Astrocyte (in vitro differentiated cells and primary cell): ENCODE results near the gene AGAP9. TPM values are rescaled to one million over a fixed set of nuclear protein-coding genes. Genes with fewer than 3 reads are reported as not detected.
"Not testable (repeated sequence)": the region's sequence is repeated elsewhere in the genome, so short reads cannot be mapped to it uniquely, and the experiment has no call there.

ENCODE experiments used
- DNase-seq: peaks from one replicate; pipeline ENCODE4 v3.0.0-alpha.2; 2010; ENCODE audit warnings: low read depth
- FAIRE-seq: peaks from 2 replicates; lab custom pipeline; 2011; peaks lifted over from hg19 to GRCh38; lab: Jason Lieb, UNC
- H2AFZ ChIP-seq: 2 replicates; pipeline ENCODE4 v1.6.0; 2012; ENCODE audit warnings: low read depth, low read length, inconsistent platforms
- H3K27ac ChIP-seq: 2 replicates; pipeline ENCODE4 v1.5.1; 2011; ENCODE audit warnings: low read depth, low read length, inconsistent platforms
- H3K27me3 ChIP-seq: 2 replicates; pipeline ENCODE4 v1.6.0; 2011; ENCODE audit warnings: low read length, inconsistent platforms; ENCODE audit not compliant: insufficient read depth
- H3K36me3 ChIP-seq: 2 replicates; pipeline ENCODE4 v1.5.1; 2011; ENCODE audit warnings: low read length, inconsistent platforms; ENCODE audit not compliant: insufficient read depth
- H3K4me1 ChIP-seq: 2 replicates; pipeline ENCODE4 v1.5.1; 2011; ENCODE audit warnings: low read length, inconsistent platforms; ENCODE audit not compliant: insufficient read depth
- H3K4me2 ChIP-seq: 2 replicates; pipeline ENCODE4 v1.6.0; 2012; ENCODE audit warnings: low read length, inconsistent platforms
- H3K4me3 ChIP-seq: 2 replicates; pipeline ENCODE4 v1.5.1; 2011; ENCODE audit warnings: low read depth, mild to moderate bottlenecking, low read length, inconsistent platforms; ENCODE audit not compliant: insufficient read depth
- H3K79me2 ChIP-seq: 2 replicates; pipeline ENCODE4 v1.6.0; 2012; ENCODE audit warnings: mild to moderate bottlenecking, low read length, inconsistent platforms; ENCODE audit not compliant: insufficient read depth
- H3K9ac ChIP-seq: 2 replicates; pipeline ENCODE4 v1.6.0; 2012; ENCODE audit warnings: mild to moderate bottlenecking, low read length, inconsistent platforms
- H3K9me3 ChIP-seq: 2 replicates; pipeline ENCODE4 v1.5.1; 2012; ENCODE audit warnings: low read depth, mild to moderate bottlenecking, low read length, inconsistent platforms; ENCODE audit not compliant: insufficient read depth
- H4K20me1 ChIP-seq: 2 replicates; pipeline ENCODE4 v1.6.0; 2012; ENCODE audit warnings: low read length, inconsistent platforms; ENCODE audit not compliant: insufficient read depth
- H3K27ac Mint-ChIP-seq: one replicate; pipeline ENCODE4 v1.8.0; 2021; ENCODE audit warnings: mild to moderate bottlenecking, mixed read lengths; ENCODE audit not compliant: unreplicated experiment
- H3K27me3 Mint-ChIP-seq: one replicate; pipeline ENCODE4 v1.8.0; 2021; ENCODE audit warnings: low read depth, mixed read lengths; ENCODE audit not compliant: unreplicated experiment
- H3K36me3 Mint-ChIP-seq: one replicate; pipeline ENCODE4 v1.8.0; 2021; ENCODE audit warnings: low read depth, mixed read lengths; ENCODE audit not compliant: unreplicated experiment
- H3K4me1 Mint-ChIP-seq: one replicate; pipeline ENCODE4 v1.8.0; 2021; ENCODE audit warnings: low read depth, mixed read lengths; ENCODE audit not compliant: unreplicated experiment
- H3K4me3 Mint-ChIP-seq: one replicate; pipeline ENCODE4 v1.8.0; 2021; ENCODE audit warnings: mild to moderate bottlenecking, moderate library complexity, mixed read lengths; ENCODE audit not compliant: unreplicated experiment
- H3K9me3 Mint-ChIP-seq: one replicate; pipeline ENCODE4 v1.8.0; 2021; ENCODE audit warnings: mild to moderate bottlenecking, mixed read lengths; ENCODE audit not compliant: unreplicated experiment
- total RNA-seq: library from RNA; stranded (reverse); gene quantifications from 2 replicates; pipeline ENCODE4 v1.2.1, GENCODE V29; 2021

The AGAP9 gene
- total RNA-seq, 1 donor from 2014 or later: 7.0 TPM

DNA sequence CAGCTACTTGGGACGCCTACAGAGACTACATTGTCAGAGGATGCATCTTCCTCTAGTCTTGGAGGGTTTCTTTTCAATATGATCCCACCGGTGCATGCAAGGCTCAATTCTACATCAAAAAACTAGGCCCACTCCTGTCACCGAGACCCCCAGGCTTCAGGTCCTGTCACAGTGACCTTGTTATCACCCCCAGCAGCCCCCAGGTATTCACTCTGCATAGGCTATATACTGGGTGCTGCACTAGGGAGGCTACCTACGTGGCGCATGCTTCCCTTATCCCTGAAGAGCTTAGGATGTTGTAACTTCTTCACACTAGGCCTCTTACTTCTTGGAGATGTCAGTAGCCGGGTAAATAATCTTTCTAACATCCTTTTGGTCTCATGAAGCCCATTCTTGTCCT is 31.1 kb upstream of the AGAP9 start:
- H3K4me1 Mint-ChIP-seq, H3K27me3 Mint-ChIP-seq, FAIRE-seq, H3K36me3 ChIP-seq, H3K36me3 Mint-ChIP-seq, H3K4me1 ChIP-seq, H3K4me2 ChIP-seq, H3K9ac ChIP-seq, H3K27ac Mint-ChIP-seq, H3K27ac ChIP-seq, H3K9me3 ChIP-seq, H3K79me2 ChIP-seq, H4K20me1 ChIP-seq, DNase-seq, H2AFZ ChIP-seq, H3K4me3 ChIP-seq, H3K27me3 ChIP-seq, H3K9me3 Mint-ChIP-seq: not testable (repeated sequence)
- H3K4me3 Mint-ChIP-seq: peak overlapping the region; percentile 50

- H2AFZ ChIP-seq: peak overlapping the region; percentile 52
- Mint-ChIP-seq H3K4me3 (peak overlapping the region; percentile 84), H3K27ac (peak overlapping the region; percentile 75)
- not testable (repeated sequence) for H3K9me3 ChIP-seq, H3K36me3 ChIP-seq, H3K27me3 ChIP-seq, H3K4me1 ChIP-seq, DNase-seq, H3K27me3 Mint-ChIP-seq, H4K20me1 ChIP-seq, H3K4me1 Mint-ChIP-seq, H3K9me3 Mint-ChIP-seq, FAIRE-seq, H3K36me3 Mint-ChIP-seq, H3K79me2 ChIP-seq
- peak overlapping the region; percentile 97 for H3K9ac ChIP-seq
- peak overlapping the region; percentile 85 for H3K4me2 ChIP-seq
- peak overlapping the region; percentile 95 for H3K27ac ChIP-seq
- peak overlapping the region; percentile 48 for H3K4me3 ChIP-seq
Observed at GRCh38 chr10:47553860-47554247, 30.4 kb upstream of the AGAP9 start.

DNA sequence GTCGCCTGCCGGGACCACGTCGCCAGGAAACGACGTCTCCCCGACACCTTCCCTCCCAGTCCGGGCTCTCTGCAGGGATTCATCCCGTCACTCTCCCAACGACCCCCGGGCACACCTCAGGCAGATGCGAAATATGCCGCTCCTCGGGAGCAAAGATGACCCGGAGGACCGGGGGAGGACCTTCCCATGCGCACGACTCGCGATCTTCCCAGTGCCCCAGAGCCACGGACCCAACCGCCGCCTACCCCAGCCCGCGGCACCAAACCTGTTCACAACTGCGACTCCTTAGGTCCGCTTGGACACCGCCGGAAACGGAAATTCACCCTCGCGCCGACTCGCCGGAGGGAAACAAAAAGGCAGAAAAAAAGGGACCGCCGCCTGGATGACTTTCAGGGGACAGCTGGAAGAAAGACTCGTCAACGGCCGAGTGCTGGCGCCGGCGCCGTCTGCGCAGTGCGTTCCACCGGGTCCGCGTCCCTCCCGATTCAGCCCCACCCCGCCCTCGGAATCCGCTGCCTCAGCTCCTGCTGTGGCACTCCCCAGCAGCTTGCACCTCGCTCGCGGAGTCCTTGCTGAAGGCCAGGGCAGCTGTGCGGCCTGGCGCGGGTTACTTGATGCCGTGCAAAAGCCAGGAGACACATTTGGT is 29.9 kb upstream of the AGAP9 start:
- peak overlapping the region; percentile 85 for H3K4me2 ChIP-seq
- not testable (repeated sequence) for H3K36me3 ChIP-seq, H4K20me1 ChIP-seq, H3K27me3 ChIP-seq, H3K9me3 ChIP-seq, H3K9me3 Mint-ChIP-seq, H3K36me3 Mint-ChIP-seq, H3K79me2 ChIP-seq, FAIRE-seq, H3K27me3 Mint-ChIP-seq, H3K4me1 Mint-ChIP-seq, H3K4me1 ChIP-seq
- peak overlapping the region; percentile 90 for H3K4me3 ChIP-seq
- peak overlapping the region; percentile 95 for H3K27ac ChIP-seq
- peak overlapping the region; percentile 88 for H3K27ac Mint-ChIP-seq
- H3K9ac ChIP-seq: peak overlapping the region; percentile 97
- peak overlapping the region; percentile 95 for H3K4me3 Mint-ChIP-seq
- peak; percentile 48 for DNase-seq
- H2AFZ ChIP-seq: peak overlapping the region; percentile 86

- peak overlapping the region; percentile 86 for H2AFZ ChIP-seq
Observed at GRCh38 chr10:47552719-47553118, 29.3 kb upstream of the AGAP9 start.

GRCh38 chr10:47547286-47547685 is 23.8 kb upstream of the AGAP9 start:
- H3K9me3 Mint-ChIP-seq, FAIRE-seq, H4K20me1 ChIP-seq, H3K9ac ChIP-seq, H2AFZ ChIP-seq, H3K27ac ChIP-seq, H3K4me3 Mint-ChIP-seq, H3K27ac Mint-ChIP-seq, H3K4me3 ChIP-seq, H3K4me2 ChIP-seq, H3K27me3 Mint-ChIP-seq, H3K36me3 Mint-ChIP-seq, H3K79me2 ChIP-seq, H3K27me3 ChIP-seq, H3K36me3 ChIP-seq, H3K9me3 ChIP-seq, H3K4me1 Mint-ChIP-seq, DNase-seq, H3K4me1 ChIP-seq: not testable (repeated sequence)

More at GRCh38 chr10:47552719-47553118, 29.3 kb upstream of the AGAP9 start:
- not testable (repeated sequence) for H3K27me3 ChIP-seq, H3K4me1 ChIP-seq, FAIRE-seq, H3K36me3 Mint-ChIP-seq, H3K9me3 ChIP-seq, H4K20me1 ChIP-seq, H3K9me3 Mint-ChIP-seq, H3K27me3 Mint-ChIP-seq, H3K4me1 Mint-ChIP-seq, H3K36me3 ChIP-seq, H3K79me2 ChIP-seq
- peak overlapping the region; percentile 85 for H3K4me2 ChIP-seq
- Mint-ChIP-seq H3K27ac (peak overlapping the region; percentile 89), H3K4me3 (peak overlapping the region; percentile 95)
- H3K27ac ChIP-seq: peak overlapping the region; percentile 95
- H3K4me3 ChIP-seq: peak overlapping the region; percentile 90
- peak; percentile 70 for DNase-seq
- peak overlapping the region; percentile 97 for H3K9ac ChIP-seq

- not testable (repeated sequence) for H3K9ac ChIP-seq, H3K4me1 ChIP-seq, H3K4me1 Mint-ChIP-seq, H3K36me3 ChIP-seq, H3K79me2 ChIP-seq, H3K27me3 Mint-ChIP-seq, H3K36me3 Mint-ChIP-seq, H3K4me3 Mint-ChIP-seq, H3K4me2 ChIP-seq, FAIRE-seq, H3K27ac Mint-ChIP-seq, H3K9me3 ChIP-seq, H3K27ac ChIP-seq, H4K20me1 ChIP-seq, H3K27me3 ChIP-seq, H2AFZ ChIP-seq, H3K9me3 Mint-ChIP-seq, H3K4me3 ChIP-seq, DNase-seq
Observed at GRCh38 chr10:47536430-47536829, 13.0 kb upstream of the AGAP9 start.
